ENCODE measurements around the gene RMND5B.

DNA sequence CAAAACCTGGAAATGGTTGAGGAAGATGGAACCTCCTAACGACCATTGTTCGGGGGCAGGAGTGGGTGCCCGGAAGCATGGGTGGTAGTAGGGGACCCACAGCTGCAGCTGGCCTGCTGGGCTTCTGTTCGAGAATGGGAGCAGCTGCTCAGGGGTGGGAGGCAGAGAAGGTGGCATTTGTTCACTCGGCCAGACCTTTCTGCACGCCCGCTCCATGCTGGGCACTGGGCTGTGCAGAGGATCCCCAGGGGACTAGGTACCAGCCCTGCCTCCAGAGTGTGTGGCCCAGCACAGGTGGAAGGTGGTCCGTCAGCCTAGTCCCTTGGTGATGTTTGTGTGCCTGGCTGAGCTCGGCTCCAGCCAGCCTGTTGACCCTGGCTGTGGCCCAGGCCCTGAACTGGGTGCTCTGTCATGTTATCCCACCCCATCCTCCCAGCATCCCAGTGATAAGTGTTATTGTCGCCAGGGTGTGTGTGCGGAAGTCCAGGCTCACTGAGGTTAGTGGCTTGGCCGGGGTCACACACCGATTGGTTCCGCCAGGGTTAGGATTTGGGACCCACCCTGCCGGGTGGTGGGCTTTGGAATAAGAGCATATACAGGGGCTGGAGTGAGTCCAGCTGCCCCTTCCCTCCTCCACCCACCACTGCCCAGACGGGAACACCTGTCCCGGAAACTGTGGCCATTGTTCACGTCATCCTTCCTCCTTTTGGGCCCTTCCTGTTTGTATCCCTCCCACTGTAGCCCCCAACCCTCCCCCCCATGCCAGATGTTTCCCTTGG lies 12.7 kb upstream of the RMND5B start:
- TF ChIP-seq, protein P1, sequence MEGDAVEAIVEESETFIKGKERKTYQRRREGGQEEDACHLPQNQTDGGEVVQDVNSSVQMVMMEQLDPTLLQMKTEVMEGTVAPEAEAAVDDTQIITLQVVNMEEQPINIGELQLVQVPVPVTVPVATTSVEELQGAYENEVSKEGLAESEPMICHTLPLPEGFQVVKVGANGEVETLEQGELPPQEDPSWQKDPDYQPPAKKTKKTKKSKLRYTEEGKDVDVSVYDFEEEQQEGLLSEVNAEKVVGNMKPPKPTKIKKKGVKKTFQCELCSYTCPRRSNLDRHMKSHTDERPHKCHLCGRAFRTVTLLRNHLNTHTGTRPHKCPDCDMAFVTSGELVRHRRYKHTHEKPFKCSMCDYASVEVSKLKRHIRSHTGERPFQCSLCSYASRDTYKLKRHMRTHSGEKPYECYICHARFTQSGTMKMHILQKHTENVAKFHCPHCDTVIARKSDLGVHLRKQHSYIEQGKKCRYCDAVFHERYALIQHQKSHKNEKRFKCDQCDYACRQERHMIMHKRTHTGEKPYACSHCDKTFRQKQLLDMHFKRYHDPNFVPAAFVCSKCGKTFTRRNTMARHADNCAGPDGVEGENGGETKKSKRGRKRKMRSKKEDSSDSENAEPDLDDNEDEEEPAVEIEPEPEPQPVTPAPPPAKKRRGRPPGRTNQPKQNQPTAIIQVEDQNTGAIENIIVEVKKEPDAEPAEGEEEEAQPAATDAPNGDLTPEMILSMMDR (IDR thresholded peaks at IDR 0.05): no peak
- TF ChIP-seq POLR2A (IDR thresholded peaks at IDR 0.05): no peak
- no peak for TF ChIP-seq POLR2AphosphoS5 (IDR thresholded peaks at IDR 0.05; ENCODE audit: insufficient read depth in 1 of 2, low read depth in 1 of 2)

All from vagina (tissue), 2 donors.